ENCODE measurements around the gene FAP.
A peak's percentile ranks its signal among the peaks of the same experiment; 100 is the strongest.

Gene FAP

DNA sequence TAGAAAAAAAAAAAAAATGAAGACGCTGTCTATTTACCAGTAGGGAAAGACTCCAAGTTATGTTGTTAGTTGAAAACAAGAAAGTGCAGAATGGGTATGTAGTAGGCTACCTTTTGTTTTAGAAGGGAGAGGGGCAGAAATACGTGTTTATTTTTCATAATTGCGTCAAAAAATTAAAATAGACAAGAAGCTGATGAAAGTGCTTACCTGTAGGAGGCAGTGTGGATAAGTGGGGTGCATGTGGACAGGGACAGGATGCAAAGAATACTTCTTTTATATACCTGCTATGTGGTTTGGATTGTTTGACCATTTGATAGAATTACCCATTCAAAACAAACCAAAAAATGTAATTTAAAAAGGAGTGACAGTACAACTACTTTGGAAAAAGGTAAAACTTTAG lies 88.2 kb downstream of the FAP start:
- in situ Hi-C loops (cut with MboI; ENCODE audit: low sequenced_read_pairs, unreplicated experiment) = no loop called here
- TF ChIP-seq, protein P1, sequence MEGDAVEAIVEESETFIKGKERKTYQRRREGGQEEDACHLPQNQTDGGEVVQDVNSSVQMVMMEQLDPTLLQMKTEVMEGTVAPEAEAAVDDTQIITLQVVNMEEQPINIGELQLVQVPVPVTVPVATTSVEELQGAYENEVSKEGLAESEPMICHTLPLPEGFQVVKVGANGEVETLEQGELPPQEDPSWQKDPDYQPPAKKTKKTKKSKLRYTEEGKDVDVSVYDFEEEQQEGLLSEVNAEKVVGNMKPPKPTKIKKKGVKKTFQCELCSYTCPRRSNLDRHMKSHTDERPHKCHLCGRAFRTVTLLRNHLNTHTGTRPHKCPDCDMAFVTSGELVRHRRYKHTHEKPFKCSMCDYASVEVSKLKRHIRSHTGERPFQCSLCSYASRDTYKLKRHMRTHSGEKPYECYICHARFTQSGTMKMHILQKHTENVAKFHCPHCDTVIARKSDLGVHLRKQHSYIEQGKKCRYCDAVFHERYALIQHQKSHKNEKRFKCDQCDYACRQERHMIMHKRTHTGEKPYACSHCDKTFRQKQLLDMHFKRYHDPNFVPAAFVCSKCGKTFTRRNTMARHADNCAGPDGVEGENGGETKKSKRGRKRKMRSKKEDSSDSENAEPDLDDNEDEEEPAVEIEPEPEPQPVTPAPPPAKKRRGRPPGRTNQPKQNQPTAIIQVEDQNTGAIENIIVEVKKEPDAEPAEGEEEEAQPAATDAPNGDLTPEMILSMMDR (IDR thresholded peaks at IDR 0.05; ENCODE audit: borderline replicate concordance, control extremely low read depth, extremely low read depth, insufficient read depth, missing control alignments) = no peak

DNA sequence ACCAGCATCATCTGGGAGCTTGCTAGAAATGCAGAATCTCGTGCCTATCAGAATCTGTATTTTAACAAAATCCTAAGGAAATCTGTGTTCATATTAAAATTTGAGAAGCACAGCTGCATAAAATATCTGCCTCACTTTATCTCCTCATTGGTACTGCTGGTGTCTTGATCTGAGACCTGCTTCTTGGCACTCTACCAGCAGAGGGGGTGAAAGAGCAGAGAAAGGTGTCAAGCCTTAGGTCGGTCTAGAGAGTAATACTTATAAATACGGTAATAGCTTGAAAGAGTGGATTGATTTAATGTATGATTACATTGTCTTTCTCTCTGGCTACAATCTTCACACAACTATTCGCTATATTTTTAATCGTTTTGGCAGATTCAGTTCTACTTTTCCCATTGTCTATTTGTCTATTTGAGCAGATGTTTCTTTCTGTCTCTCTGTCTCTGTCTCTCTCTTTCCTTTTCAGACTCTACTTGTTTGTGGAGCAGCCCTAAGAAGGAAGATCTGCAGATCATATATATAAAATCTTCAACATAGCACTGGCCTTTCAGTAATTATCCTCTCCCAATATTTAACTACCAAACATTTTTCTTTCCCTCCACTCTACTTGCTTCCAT lies 89.5 kb downstream of the FAP start:
- peak; percentile 38 for DNase-seq (ENCODE audit: low spot score)
- in situ Hi-C loops (cut with MboI; ENCODE audit: low sequenced_read_pairs, unreplicated experiment) = no loop called here
- TF ChIP-seq, protein P1 (IDR thresholded peaks at IDR 0.05; ENCODE audit: borderline replicate concordance, control extremely low read depth, extremely low read depth, insufficient read depth, missing control alignments) = peak; percentile 84

More for the DNA sequence above, 88.2 kb downstream of the FAP start:
- DNase-seq (ENCODE audit: low spot score) = no peak

DNA sequence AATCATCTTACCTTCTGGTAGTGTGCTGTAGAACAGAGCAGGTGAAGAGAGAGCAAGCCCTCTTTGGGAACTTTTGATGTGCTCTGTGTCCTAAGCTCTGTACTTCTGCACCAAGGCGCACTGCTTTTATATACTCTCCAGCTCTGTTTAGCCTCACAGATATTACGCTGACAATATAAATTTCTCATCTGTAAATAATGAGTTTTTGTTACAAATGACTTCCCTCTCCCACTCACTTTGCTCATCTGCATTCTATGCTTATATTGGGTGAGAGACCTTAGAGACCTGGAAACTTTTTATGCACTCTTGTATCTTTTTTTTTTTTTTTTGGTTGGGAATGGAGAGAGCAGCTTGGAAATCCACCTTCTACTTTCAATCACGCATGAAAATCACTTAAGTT lies 91.1 kb downstream of the FAP start, which contains the start of gene GCG:
Gene GCG, minus strand, starts transcription at position 101 of the 400 bp plus-strand sequence. CDS start 3,069 bp downstream, outside the sequence.
- in situ Hi-C loops (cut with MboI; ENCODE audit: low sequenced_read_pairs, unreplicated experiment) = no loop called here
- DNase-seq (ENCODE audit: low spot score) = no peak
- TF ChIP-seq, protein P1 (IDR thresholded peaks at IDR 0.05; ENCODE audit: borderline replicate concordance, control extremely low read depth, extremely low read depth, insufficient read depth, missing control alignments) = no peak

DNA sequence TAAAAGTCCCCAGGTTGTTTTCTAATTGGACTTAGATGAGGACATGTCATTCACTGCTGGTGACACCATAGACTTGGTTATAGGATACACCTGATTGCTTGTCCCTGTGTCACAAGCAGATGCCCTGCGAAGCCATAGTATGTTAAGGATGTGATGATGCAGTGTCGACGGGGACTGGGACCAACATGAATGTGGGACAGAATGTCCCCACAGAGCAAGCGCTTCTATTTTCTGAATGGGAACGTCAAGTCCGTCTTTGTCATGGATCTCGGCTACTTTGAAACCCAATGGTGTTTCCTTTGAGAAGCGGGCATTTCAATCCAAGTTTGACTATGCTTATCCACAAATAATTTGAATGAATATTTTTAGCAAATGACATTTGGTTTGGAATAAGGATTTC lies 93.3 kb downstream of the FAP start:
- TF ChIP-seq, protein P1 (IDR thresholded peaks at IDR 0.05; ENCODE audit: borderline replicate concordance, control extremely low read depth, extremely low read depth, insufficient read depth, missing control alignments) = no peak
- in situ Hi-C loops (cut with MboI; ENCODE audit: low sequenced_read_pairs, unreplicated experiment) = no loop called here
- no peak for DNase-seq (ENCODE audit: low spot score)

DNA sequence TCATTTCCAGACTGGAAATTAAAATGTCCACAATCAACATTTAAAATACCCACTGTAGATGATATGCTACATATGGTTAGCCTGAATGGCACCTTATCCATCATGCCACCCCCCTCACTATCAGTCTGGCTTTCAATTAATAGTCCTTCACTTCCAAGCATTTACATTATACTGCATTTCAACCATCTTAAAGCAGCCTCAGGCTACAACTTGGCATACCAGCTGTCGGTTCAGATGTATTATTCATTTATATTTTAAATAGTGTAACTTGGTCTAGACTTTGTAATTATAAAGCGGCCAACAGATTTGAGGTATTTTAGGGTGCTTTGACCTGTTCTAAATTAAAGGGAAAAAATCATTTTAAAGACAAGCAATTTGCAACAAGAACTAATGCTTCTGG lies 93.8 kb downstream of the FAP start:
- TF ChIP-seq, protein P1 (IDR thresholded peaks at IDR 0.05; ENCODE audit: borderline replicate concordance, control extremely low read depth, extremely low read depth, insufficient read depth, missing control alignments) = no peak
- in situ Hi-C loops (cut with MboI; ENCODE audit: low sequenced_read_pairs, unreplicated experiment) = no loop called here

DNA sequence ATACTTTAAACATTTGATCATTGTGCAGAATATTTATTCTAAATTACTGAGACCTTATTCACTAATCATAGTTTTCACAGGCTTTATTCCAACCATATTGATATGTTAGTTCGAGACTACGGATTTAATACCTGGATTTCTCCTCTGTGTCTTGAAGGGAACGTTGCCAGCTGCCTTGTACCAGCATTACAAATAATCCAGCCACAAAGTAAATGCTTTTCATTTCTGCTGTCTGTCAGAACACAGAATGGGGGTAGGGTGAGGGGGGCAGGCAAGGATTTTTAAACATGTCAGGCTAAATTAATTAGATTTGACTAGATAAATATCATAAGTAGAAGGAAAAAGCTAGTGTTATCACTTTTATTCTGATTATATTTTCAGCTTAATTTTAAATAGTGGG lies 94.3 kb downstream of the FAP start:
- in situ Hi-C loops (cut with MboI; ENCODE audit: low sequenced_read_pairs, unreplicated experiment) = no loop called here
- no peak for DNase-seq (ENCODE audit: low spot score)
- TF ChIP-seq, protein P1 (IDR thresholded peaks at IDR 0.05; ENCODE audit: borderline replicate concordance, control extremely low read depth, extremely low read depth, insufficient read depth, missing control alignments) = no peak

More for the DNA sequence above, 93.8 kb downstream of the FAP start:
- no peak for DNase-seq (ENCODE audit: low spot score)
